SH-SY5Y (cell line): ENCODE results near the gene EID2B.

Source experiments
- GATA2 ChIP-seq: IDR thresholded peaks from 2 replicates; pipeline ENCODE4 v1.6.1; 2011; ENCODE audit warnings: mild to moderate bottlenecking, low read depth, low read length
- GATA3 ChIP-seq: IDR thresholded peaks from 2 replicates; pipeline ENCODE4 v1.6.1; 2011; ENCODE audit warnings: low read depth, mild to moderate bottlenecking, low read length, moderate library complexity

GRCh38 chr19:39524495-39524894 lies 8.2 kb downstream of the EID2B start:
- no peak for TF ChIP-seq GATA2
- TF ChIP-seq GATA3 = no peak
